Effector memory CD4-positive, alpha-beta T cell (primary cell): ENCODE measurements around the gene LRRTM4.
"Not testable (repeated sequence)": the region's sequence is repeated elsewhere in the genome, so short reads cannot be mapped to it uniquely, and the experiment has no call there.

Experiments
- DNase-seq, 3 donors: peaks; one replicate each; pipeline ENCODE4 v3.0.0-alpha.2; 2020
- H3K27ac ChIP-seq: 2 replicates; pipeline ENCODE4 v1.7.0; 2013; ENCODE audit warnings: mild to moderate bottlenecking, low read length, moderate library complexity; ENCODE audit not compliant: insufficient read depth, poor library complexity, severe bottlenecking
- H3K27me3 ChIP-seq: replicated peaks from 2 replicates; pipeline ENCODE4 v1.7.0; 2013; ENCODE audit warnings: mild to moderate bottlenecking, low read length; ENCODE audit not compliant: insufficient read depth, control insufficient read depth, poor library complexity, severe bottlenecking
- H3K36me3 ChIP-seq: 2 replicates; pipeline ENCODE4 v1.7.0; 2013; ENCODE audit warnings: mild to moderate bottlenecking, low read length, moderate library complexity; ENCODE audit not compliant: control insufficient read depth, insufficient read depth
- H3K4me1 ChIP-seq: 2 replicates; pipeline ENCODE4 v1.7.0; 2013; ENCODE audit warnings: low read length, mild to moderate bottlenecking; ENCODE audit not compliant: control insufficient read depth, insufficient read depth, poor library complexity, severe bottlenecking
- H3K4me3 ChIP-seq: 2 replicates; pipeline ENCODE4 v1.7.0; 2013; ENCODE audit warnings: low read length, low read depth, mild to moderate bottlenecking; ENCODE audit not compliant: insufficient read depth, poor library complexity, severe bottlenecking
- H3K9me3 ChIP-seq: 2 replicates; pipeline ENCODE4 v1.7.0; 2013; ENCODE audit warnings: mild to moderate bottlenecking, low read length, moderate library complexity; ENCODE audit not compliant: control insufficient read depth

LRRTM4 gene

DNA sequence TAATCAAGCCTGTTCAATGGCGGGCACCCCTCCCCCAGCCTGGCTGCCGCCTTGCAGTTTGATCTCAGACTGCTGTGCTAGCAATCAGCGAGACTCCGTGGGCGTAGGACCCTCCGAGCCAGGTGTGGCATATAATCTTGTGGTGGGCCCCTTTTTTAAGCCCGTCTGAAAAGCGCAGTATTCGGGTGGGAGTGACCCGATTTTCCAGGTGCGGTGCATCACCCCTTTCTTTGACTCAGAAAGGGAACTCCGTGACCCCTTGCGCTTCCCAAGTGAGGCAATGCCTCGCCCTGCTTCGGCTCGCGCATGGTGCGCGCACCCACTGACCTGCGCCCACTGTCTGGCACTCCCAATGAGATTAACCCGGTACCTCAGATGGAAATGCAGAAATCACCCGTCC is 740.9 kb downstream of the LRRTM4 start:
- DNase-seq, H3K36me3 ChIP-seq, H3K9me3 ChIP-seq, H3K27me3 ChIP-seq, H3K4me1 ChIP-seq, H3K4me3 ChIP-seq, H3K27ac ChIP-seq: not testable (repeated sequence)

DNA sequence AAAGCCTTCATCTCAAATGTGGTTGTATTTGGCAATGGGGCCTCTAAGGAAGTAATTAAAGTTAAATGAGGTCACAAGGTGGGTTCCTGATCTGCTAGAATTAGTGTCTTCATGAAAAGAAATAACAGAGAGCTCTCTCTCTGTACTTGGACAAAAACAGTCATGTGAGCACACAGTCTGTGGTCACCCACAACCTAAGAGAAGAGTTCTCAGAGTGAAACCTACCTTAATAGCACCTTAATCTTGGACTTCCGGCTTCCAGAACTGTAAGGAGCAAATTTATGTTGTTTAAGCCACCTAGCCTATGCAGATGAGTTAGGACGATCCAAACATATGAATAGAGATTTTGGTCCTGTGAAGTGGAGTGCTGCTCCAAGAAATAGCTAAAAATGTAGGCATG is 758.9 kb downstream of the LRRTM4 start:
- H3K36me3 ChIP-seq = no peaks in the 10 kb centered on the region
- no peak overlapping the region for H3K27ac ChIP-seq
- DNase-seq = no peak
- H3K9me3 ChIP-seq = no peaks in the 10 kb centered on the region
- H3K4me1 ChIP-seq = no peaks in the 10 kb centered on the region
- H3K4me3 ChIP-seq = no peak overlapping the region
- H3K27me3 ChIP-seq = no peaks in the 10 kb centered on the region

DNA sequence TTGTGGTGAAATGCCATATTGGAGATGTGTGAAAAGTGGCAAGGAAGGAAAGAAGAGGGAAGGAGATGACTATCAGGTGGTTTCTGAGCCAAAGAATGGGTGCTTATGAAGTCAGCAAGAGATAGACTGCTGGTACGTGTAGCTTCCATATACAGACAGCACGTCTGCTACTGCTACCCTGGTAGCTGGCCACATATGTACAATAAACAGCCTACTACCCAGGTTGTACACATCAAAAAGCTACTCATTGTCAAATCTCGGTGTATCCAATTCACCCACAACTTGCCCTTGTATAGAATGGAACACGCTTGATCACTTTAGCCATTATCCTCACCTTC is 761.8 kb downstream of the LRRTM4 start:
- DNase-seq = no peak
- Histone ChIP-seq H3K4me3 (no peak overlapping the region), H3K27ac (no peak overlapping the region), H3K36me3 (no peaks in the 10 kb centered on the region), H3K27me3 (no peaks in the 10 kb centered on the region), H3K9me3 (no peaks in the 10 kb centered on the region), H3K4me1 (no peaks in the 10 kb centered on the region)

DNA sequence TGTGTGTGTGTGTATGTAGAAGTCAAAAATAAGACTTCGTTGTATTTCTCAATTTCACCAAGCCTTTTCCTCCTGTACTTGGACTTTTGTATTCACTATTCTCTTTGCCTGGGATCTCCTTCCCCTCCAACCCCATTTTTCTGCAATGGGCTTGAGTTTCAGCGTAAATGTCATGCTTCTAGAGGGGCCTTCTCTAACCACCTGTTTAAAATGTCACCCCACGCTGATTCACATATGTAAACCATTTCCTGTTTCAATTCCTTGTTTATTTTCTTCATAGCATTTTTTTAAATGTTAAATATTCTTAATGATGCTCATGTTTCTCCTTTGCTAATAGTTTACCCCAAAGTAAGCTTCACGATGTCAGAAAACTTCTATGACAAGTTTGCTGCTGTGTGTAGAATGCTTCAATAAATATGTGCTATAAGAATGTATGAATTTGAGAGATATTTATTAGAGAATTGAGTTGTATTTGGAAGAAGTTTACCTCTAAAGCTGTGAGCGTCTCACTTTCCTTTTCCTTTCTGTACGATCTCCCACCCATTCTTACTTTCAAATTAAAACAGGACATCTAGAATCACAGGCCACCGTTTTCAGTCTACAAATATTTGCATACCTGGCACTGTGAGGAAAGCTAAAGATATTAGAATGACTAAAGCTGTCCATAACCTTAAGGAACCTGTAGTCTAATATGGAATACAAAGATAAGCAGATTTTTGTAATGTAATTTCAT is 762.4 kb downstream of the LRRTM4 start:
- no peak for DNase-seq
- H3K27me3 ChIP-seq = no peaks in the 10 kb centered on the region

DNA sequence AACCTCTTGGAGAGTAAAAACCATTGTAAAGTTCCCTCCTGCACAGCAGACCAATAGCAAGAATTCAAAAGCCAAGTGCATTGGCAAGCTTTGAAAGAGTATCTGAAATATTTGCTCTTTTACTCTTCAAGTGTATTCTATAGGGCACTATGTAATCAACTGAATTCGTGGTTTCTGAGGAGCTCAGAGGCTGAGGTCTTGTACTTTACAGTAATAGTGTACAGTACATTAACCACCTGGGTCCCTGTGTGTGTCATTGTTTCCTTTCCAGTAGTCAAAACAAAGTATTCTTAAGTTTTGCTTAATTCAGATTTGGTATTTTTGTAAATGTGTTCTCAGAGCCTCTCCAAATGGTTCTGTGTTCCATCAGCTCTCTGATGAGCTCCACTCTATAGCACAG is 769.7 kb downstream of the LRRTM4 start:
- Histone ChIP-seq H3K27ac (no peak overlapping the region), H3K4me3 (no peak overlapping the region), H3K36me3 (no peaks in the 10 kb centered on the region)

More for the DNA sequence above, 762.4 kb downstream of the LRRTM4 start:
- no peaks in the 10 kb centered on the region for H3K9me3 ChIP-seq
- no peak overlapping the region for H3K4me3 ChIP-seq
- H3K4me1 ChIP-seq = no peaks in the 10 kb centered on the region
- H3K36me3 ChIP-seq = no peaks in the 10 kb centered on the region
- H3K27ac ChIP-seq = no peak overlapping the region

DNA sequence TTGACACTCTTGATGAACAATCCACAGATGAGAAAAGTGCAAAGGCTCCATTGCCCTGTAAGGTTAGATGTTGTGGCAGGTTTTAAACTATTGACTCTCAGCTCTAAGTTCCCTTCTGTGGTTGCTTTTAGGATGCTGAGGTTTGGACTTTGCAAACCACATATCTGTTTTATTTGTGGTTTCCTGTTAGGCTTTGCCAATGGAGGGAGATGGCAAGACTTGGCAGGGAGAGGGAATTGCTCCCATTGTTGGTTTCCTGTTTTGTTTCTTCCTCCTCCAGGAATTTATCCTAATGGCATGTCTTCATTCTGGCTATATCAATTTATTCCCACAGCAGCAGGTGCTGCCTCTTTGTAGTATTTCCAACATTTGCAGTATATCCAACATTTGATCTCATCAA is 772.3 kb downstream of the LRRTM4 start:
- Histone ChIP-seq H3K4me3 (no peak overlapping the region), H3K4me1 (no peaks in the 10 kb centered on the region), H3K9me3 (no peaks in the 10 kb centered on the region), H3K27me3 (no peaks in the 10 kb centered on the region), H3K36me3 (no peaks in the 10 kb centered on the region), H3K27ac (no peak overlapping the region)
- DNase-seq = no peak

More for the DNA sequence above, 769.7 kb downstream of the LRRTM4 start:
- no peaks in the 10 kb centered on the region for H3K9me3 ChIP-seq
- H3K27me3 ChIP-seq = no peaks in the 10 kb centered on the region
- no peaks in the 10 kb centered on the region for H3K4me1 ChIP-seq
- no peak for DNase-seq

DNA sequence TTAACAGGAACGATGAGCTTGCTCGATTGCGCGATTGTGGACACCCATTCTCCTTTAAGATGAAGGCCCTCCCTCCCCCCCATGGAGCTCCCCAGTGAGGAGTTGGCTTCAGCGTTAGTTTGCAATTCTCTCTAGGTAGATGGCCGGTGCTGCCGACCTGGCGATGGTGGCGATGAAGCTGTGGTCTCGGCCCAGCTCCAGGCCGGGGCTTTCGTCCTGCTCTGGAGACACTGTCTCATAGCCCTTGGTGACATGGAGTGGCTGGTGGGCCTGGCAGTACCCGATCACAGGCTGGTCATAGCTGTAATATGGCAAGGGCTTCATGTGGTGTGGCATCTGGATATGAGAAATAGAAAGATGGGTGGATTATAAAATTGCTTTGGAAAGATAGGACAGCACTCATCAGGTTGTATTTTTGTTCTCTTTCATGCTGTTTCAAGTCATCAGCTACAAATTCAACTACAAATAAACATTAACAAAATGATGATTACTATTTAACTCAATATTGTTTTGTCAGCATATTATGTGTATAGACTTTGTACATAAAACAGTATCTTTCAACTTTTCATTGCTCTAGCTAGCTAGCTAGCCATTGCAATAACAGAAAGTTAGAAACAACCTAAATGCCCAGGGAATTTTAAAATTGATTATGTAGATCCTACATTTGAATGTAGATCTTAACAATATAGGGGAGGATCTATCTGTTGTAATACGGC is 773.4 kb downstream of the LRRTM4 start:
- no peaks in the 10 kb centered on the region for H3K9me3 ChIP-seq
- H3K4me3 ChIP-seq = no peak overlapping the region
- no peaks in the 10 kb centered on the region for H3K4me1 ChIP-seq
- H3K36me3 ChIP-seq = no peaks in the 10 kb centered on the region
- H3K27me3 ChIP-seq = no peaks in the 10 kb centered on the region
- DNase-seq = no peak
- no peak overlapping the region for H3K27ac ChIP-seq

DNA sequence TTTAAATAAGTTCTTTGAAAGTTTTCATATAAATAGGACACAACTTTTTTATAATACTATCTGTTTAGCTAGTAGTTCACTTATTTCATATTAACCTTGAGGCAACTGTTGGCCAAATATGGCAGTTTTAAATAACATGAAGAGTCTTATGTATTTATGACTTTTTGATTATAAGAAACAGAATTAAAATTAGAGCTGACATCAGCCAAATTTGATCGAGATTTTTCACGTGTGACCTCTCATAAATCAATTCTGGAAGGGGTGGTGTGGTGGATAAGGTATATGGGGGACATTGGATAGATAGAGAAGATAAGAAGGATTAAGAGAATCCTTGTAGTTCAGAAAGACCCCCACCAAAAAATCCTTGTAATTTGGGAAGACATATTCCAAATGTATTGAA is 776.6 kb downstream of the LRRTM4 start:
- no peaks in the 10 kb centered on the region for H3K36me3 ChIP-seq
- H3K4me1 ChIP-seq = no peaks in the 10 kb centered on the region
- H3K4me3 ChIP-seq = no peak overlapping the region
- DNase-seq = no peak
- H3K27me3 ChIP-seq = no peaks in the 10 kb centered on the region
- H3K27ac ChIP-seq = no peak overlapping the region
- no peaks in the 10 kb centered on the region for H3K9me3 ChIP-seq

DNA sequence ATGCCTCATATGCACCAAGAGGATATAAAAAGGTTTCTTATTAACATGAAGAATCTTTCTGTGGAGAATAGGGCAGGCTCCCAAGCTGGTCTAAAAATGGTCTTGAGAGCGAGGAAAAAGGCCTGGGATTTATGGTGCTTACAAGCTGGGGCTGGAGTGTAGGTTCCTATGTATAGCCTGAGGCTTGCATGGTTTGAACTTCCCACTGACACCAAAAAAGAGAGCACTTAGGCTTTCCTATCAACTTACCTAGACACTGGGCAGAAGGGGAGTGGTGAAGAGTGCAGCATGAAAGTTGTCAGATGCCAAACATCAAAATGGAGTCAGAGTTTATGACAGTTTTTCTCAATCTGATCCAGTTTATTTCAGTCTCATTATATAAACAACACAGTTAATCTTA is 784.6 kb downstream of the LRRTM4 start:
- H3K4me3 ChIP-seq = no peak overlapping the region
- DNase-seq = no peak
- no peaks in the 10 kb centered on the region for H3K36me3 ChIP-seq
- no peak overlapping the region for H3K27ac ChIP-seq
- no peaks in the 10 kb centered on the region for H3K4me1 ChIP-seq
- no peaks in the 10 kb centered on the region for H3K9me3 ChIP-seq
- H3K27me3 ChIP-seq = no peaks in the 10 kb centered on the region

DNA sequence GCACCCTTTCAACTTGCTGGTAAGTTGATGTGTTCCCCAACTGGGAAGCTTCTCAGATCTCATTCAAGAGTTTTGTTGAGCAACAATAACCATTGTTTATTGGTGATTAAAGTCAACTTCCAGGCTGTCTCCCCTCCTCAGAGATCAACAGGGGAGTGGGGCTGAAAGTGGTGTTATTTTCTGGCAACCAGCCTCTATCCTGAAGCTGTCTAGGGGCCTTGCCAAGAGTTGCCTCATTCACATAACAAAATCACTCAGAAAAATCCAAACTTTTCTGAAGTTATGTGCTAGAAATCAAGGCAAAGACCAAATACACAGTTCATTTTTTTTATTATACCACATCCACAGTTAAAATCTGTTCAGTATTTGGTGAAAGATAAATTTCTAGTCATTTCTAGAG is 788.4 kb downstream of the LRRTM4 start:
- no peak for DNase-seq
- no peaks in the 10 kb centered on the region for H3K27me3 ChIP-seq
- H3K4me1 ChIP-seq = no peaks in the 10 kb centered on the region
- H3K9me3 ChIP-seq = no peaks in the 10 kb centered on the region
- no peak overlapping the region for H3K27ac ChIP-seq
- no peaks in the 10 kb centered on the region for H3K36me3 ChIP-seq
- H3K4me3 ChIP-seq = no peak overlapping the region
